Karpas-422 (cell line): ENCODE results near the gene FAT1. TPM values are rescaled to one million over a fixed set of nuclear protein-coding genes. Genes with fewer than 3 reads are reported as not detected.

Experiments used
- DNase-seq: peaks from one replicate; pipeline ENCODE4 v3.0.0-alpha.2; 2015
- H2AFZ ChIP-seq: fragments of 200-600 bp; sonication (generic); 2 replicates; pipeline ENCODE4 v1.6.1; 2014; ENCODE audit warnings: antibody characterized with exemption, low read length, mixed read lengths
- H3K27ac ChIP-seq: fragments of 200-600 bp; sonication (generic); 2 replicates; pipeline ENCODE4 v1.5.1; 2014; ENCODE audit warnings: mild to moderate bottlenecking, low read length, moderate library complexity
- H3K27me3 ChIP-seq: fragments of 200-600 bp; sonication (generic); 2 replicates; pipeline ENCODE4 v1.6.1; 2014; ENCODE audit warnings: low read length, mixed read lengths
- H3K36me3 ChIP-seq: fragments of 200-600 bp; sonication (generic); 2 replicates; pipeline ENCODE4 v1.6.1; 2014; ENCODE audit warnings: low read length, mixed read lengths; ENCODE audit not compliant: insufficient read depth
- H3K4me1 ChIP-seq: fragments of 200-600 bp; sonication (generic); 2 replicates; pipeline ENCODE4 v1.6.1; 2014; ENCODE audit warnings: mild to moderate bottlenecking, low read length, mixed read lengths
- H3K4me2 ChIP-seq: fragments of 200-600 bp; sonication (generic); 2 replicates; pipeline ENCODE4 v1.6.1; 2014; ENCODE audit warnings: low read length, low read depth, mild to moderate bottlenecking; ENCODE audit not compliant: poor library complexity, severe bottlenecking
- H3K4me3 ChIP-seq: fragments of 200-600 bp; sonication (generic); 2 replicates; pipeline ENCODE4 v1.5.1; 2014; ENCODE audit warnings: mild to moderate bottlenecking, antibody characterized with exemption, low read length, mixed read lengths
- H3K79me2 ChIP-seq: fragments of 200-600 bp; sonication (generic); 2 replicates; pipeline ENCODE4 v1.6.1; 2014; ENCODE audit warnings: mild to moderate bottlenecking, low read length, mixed read lengths
- H3K9ac ChIP-seq: fragments of 200-600 bp; sonication (generic); 2 replicates; pipeline ENCODE4 v1.6.0; 2014; ENCODE audit warnings: low read length
- H3K9me2 ChIP-seq: fragments of 200-600 bp; sonication (generic), shearing (Covaris generic); replicated peaks from 2 replicates; pipeline ENCODE4 v1.6.0; 2014; ENCODE audit warnings: mild to moderate bottlenecking, low read length, moderate library complexity; ENCODE audit not compliant: insufficient read depth
- H3K9me3 ChIP-seq: fragments of 300-700, 200-600 bp; sonication (generic); 2 replicates; pipeline ENCODE4 v1.6.1; 2014; ENCODE audit warnings: low read length, mixed read lengths
- H4K20me1 ChIP-seq: fragments of 200-600 bp; sonication (generic); 2 replicates; pipeline ENCODE4 v1.6.1; 2014; ENCODE audit warnings: mild to moderate bottlenecking, antibody characterized with exemption, low read length, low read depth; ENCODE audit not compliant: insufficient read depth
- total RNA-seq: library from RNA; depleted of rRNA; stranded (reverse); fragments of >200 nt; shearing (Covaris generic); gene quantifications from 2 replicates; pipeline ENCODE4 v1.2.3, GENCODE V29; 2014; ENCODE audit warnings: low replicate concordance

Gene FAT1
- total RNA-seq, 1 experiment from 2014 or later, result 0.15 TPM

DNA sequence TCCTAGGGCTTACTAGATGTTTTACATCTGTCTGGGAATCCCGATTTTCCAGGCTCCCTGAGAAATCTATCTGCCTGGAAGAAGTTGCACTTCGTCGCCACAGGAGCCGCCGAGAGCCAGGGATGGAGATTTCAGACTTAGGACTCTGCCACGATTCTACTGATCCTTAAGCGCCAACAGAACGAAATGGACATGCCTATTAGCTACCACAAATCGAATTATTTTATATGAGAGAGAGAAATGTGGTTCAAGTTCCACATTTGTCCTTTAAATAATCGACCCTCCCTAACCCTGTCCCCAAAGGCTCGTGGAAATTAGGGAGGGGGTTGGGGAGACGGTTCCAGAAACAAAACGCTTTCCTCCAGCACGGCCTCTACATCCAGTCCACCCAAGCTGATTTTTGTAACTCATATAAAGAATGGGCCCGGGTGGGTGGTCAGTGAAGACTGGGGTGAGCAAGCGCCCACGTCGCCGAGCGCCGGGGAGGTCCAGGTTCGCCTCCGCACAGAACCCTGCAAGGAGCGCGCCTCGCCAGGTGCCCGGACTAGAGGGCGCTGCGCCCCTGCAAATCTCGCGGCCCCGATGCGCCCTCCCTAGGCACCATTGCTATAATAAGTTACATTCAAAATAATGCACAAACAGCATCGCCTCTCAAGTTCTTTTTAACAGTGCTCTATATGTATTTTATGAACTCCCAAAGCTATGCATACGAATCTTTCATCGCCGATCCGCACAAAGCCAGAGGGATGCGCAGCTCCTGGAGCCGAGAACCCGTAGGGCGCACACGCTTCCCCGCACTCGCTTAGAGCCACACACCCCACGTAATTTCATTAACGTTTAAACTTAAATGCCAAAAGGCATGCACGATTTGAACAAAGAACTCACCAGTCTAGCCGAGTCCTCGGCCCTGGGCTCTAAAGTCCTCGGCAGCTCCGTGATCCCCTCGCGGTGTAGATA, 2.1 kb upstream of the FAT1 start:
- Histone ChIP-seq H3K27me3 (no peaks in the 10 kb centered on the region), H3K4me3 (no peak overlapping the region), H3K4me1 (no peaks in the 10 kb centered on the region), H3K9ac (no peak overlapping the region), H2AFZ (no peak overlapping the region), H3K9me2 (no peaks in the 10 kb centered on the region), H3K27ac (no peak overlapping the region), H3K4me2 (no peak overlapping the region), H3K9me3 (no peaks in the 10 kb centered on the region), H4K20me1 (no peaks in the 10 kb centered on the region), H3K79me2 (no peaks in the 10 kb centered on the region), H3K36me3 (no peaks in the 10 kb centered on the region)
- no peak for DNase-seq

DNA sequence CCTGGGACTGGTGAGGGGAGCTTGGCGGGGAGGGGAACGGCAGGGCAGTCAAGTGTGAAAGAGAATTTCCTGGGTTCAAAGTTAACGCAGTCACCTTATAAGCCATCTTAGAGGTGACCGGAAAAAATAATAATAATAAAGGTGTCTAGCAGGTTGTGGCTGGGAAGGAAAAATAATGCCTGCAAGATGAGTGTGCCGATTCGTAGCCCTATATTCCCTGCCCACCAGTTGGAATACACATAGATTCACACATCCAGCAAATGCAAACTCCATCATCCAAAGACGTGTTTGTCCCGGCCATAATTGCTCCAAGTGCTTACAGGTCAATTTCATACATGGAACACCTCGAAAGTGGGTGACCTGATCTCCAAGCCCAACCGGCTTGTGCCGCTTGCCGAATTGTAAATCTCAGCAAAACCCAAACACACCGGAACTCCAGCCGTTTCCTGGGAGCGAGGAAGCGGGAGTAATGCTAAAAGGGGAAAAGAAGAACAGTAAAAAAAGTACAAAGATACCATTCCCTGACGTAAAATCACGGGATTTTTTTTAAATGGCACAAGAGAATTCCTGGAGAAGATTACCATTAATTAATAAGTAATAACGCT, 1.3 kb upstream of the FAT1 start:
- no peak overlapping the region for H2AFZ ChIP-seq
- no peaks in the 10 kb centered on the region for H4K20me1 ChIP-seq
- no peak overlapping the region for H3K4me3 ChIP-seq
- no peak overlapping the region for H3K9ac ChIP-seq
- DNase-seq, result no peak
- no peaks in the 10 kb centered on the region for H3K4me1 ChIP-seq
- H3K4me2 ChIP-seq, result no peak overlapping the region
- H3K36me3 ChIP-seq, result no peaks in the 10 kb centered on the region
- no peaks in the 10 kb centered on the region for H3K9me2 ChIP-seq
- H3K9me3 ChIP-seq, result peaks cover 3% of the 10 kb centered on the region; the same call in 1 of the 2 replicates
- H3K79me2 ChIP-seq, result no peaks in the 10 kb centered on the region
- no peaks in the 10 kb centered on the region for H3K27me3 ChIP-seq
- H3K27ac ChIP-seq, result no peak overlapping the region

DNA sequence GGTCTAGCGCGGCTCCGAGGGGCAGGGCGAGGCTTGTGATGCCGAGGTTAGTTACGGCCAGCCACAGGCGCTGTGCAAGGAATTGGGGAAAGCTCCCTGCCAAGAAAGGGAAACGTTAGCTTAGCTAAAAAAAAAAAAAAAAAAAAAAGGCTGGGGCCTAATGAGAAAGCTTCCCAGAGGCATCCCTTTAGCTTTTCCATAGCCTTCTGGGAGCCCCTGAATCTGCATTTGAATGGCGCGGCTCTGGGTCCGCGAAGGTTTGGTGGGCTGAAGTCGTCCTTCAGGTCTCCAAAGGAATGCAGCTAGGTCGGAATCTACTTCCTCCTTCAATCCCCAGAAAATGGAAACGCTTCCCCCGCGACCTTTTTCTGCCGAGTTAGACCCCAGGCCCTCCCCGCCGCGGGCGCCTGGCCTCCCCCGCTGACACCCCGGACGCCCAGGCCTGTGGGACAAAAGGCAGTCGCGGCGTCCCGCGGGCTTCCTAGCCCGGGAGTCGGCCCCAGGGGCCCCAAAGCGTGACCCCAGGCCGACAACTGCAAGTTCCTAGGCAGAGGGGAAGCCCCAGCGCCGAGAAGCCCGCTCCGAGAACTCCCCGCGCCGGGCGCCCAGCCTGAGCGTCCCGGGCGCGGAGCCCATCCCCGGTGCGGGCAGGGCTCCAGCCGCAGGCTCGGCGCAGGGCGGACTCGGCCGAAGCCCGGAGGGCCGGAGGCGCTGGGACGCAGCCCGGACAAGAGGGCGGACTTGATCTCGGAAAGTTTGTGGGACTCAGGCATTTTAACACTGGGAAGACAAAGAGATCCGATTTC, 605 bp upstream of the FAT1 start:
- Histone ChIP-seq H2AFZ (no peak overlapping the region), H3K4me1 (no peaks in the 10 kb centered on the region), H3K9me2 (no peaks in the 10 kb centered on the region), H3K79me2 (no peaks in the 10 kb centered on the region), H3K27me3 (no peaks in the 10 kb centered on the region), H3K9ac (no peak overlapping the region), H3K27ac (no peak overlapping the region), H3K4me2 (no peak overlapping the region), H3K9me3 (peaks cover 6% of the 10 kb centered on the region; the same call in 1 of the 2 replicates), H3K4me3 (no peak overlapping the region), H3K36me3 (no peaks in the 10 kb centered on the region), H4K20me1 (no peaks in the 10 kb centered on the region)
- no peak for DNase-seq

DNA sequence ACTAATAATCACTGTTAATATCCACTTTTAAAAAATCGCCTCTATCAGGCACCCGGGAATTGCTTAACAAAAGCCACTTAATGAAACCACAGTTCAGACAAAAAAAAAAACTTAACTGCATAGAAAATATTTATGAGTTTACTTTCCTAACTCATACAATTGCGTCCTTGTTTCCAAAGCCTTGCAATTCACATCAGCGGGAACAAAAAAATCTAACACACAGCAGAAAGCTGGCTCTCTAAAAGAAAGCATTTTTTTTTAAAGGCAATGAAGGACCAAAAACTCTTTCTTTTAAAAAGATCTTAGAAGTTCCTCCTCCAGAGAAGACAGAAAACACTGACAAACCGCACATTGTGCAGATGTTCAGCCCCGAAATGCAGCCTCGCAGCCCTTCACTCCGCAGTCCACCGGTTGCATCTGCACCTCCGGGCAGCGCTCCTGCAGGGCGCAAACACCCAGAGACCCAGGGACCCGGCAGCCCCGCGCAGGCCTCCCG, 812 bp downstream of the FAT1 start:
- Histone ChIP-seq H3K79me2 (no peaks in the 10 kb centered on the region), H3K4me1 (no peaks in the 10 kb centered on the region), H3K9ac (no peak overlapping the region), H3K27me3 (no peaks in the 10 kb centered on the region), H3K4me2 (no peak overlapping the region), H2AFZ (no peak overlapping the region), H3K27ac (no peak overlapping the region), H3K9me3 (peaks cover 6% of the 10 kb centered on the region; the same call in 1 of the 2 replicates), H3K36me3 (no peaks in the 10 kb centered on the region), H3K9me2 (no peaks in the 10 kb centered on the region), H3K4me3 (no peak overlapping the region), H4K20me1 (no peaks in the 10 kb centered on the region)
- no peak for DNase-seq

DNA sequence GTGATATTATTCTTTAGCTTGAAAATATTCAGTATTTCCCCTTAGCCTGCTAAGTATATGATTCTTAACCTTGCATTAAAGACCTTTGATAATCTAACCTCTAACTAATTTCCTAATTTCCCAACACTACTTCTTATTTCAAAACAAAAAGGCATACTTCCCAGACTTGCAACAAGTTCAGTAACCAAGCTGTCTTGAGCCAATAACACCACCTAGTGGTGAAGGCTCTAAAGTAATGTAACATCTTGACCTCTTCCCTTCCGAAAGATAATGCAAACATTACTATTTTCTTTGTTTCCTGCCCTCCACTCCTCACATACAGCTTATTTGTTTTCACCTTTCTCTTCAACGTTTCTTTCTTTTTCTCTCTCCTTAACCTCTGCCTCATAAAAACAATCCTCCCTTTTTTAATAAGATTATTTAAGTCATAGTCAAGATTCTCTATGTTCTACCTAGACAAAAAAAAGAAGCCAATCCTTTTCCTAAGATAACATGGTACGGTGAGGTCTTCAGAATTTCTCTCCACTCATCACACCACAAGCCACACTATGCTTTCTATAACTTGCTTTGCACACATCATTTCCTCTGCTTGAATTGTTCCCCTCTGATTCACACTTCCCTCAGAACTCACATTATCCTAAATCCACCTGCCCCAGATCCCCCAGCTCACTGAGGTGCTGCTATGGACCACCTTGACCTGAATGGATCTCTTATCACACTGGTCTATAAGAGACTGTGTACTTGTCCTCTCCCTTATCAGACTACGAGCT, 3.5 kb downstream of the FAT1 start:
- no peak overlapping the region for H2AFZ ChIP-seq
- peak; percentile 66 for DNase-seq

DNA sequence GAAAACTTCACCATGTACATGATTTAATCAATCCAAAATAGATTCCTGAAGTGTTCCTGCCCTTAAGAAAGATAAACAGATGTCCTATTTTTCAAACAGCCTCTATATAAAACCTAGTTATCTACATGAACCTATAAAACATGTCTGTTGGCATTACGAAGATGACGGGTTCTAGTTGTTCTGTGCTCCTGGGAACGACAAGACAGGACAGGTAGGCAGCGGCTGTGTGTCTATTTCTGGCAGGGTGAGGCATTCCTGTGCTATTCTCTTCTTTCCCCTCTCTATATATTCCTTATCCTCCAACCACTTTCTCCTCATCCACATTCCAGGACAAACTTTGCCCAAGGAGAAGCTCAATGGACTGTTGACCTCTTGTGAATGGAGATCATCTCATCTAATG, 6.1 kb downstream of the FAT1 start:
- Histone ChIP-seq H3K4me3 (no peak overlapping the region), H3K9ac (no peak overlapping the region), H3K27me3 (no peaks in the 10 kb centered on the region), H3K9me3 (peaks cover 6% of the 10 kb centered on the region; the same call in 1 of the 2 replicates), H2AFZ (no peak overlapping the region), H3K79me2 (no peaks in the 10 kb centered on the region), H3K9me2 (no peaks in the 10 kb centered on the region), H3K27ac (no peak overlapping the region), H3K4me1 (no peaks in the 10 kb centered on the region), H4K20me1 (no peaks in the 10 kb centered on the region), H3K4me2 (no peak overlapping the region), H3K36me3 (no peaks in the 10 kb centered on the region)
- no peak for DNase-seq

More for the DNA sequence above, 3.5 kb downstream of the FAT1 start:
- H3K9ac ChIP-seq, result no peak overlapping the region
- no peak overlapping the region for H3K4me2 ChIP-seq
- H3K9me2 ChIP-seq, result no peaks in the 10 kb centered on the region
- H3K36me3 ChIP-seq, result no peaks in the 10 kb centered on the region
- H3K4me3 ChIP-seq, result no peak overlapping the region
- no peaks in the 10 kb centered on the region for H3K27me3 ChIP-seq
- no peak overlapping the region for H3K27ac ChIP-seq
- H4K20me1 ChIP-seq, result no peaks in the 10 kb centered on the region
- H3K9me3 ChIP-seq, result peaks cover 6% of the 10 kb centered on the region; the same call in 1 of the 2 replicates
- no peaks in the 10 kb centered on the region for H3K4me1 ChIP-seq
- no peaks in the 10 kb centered on the region for H3K79me2 ChIP-seq

DNA sequence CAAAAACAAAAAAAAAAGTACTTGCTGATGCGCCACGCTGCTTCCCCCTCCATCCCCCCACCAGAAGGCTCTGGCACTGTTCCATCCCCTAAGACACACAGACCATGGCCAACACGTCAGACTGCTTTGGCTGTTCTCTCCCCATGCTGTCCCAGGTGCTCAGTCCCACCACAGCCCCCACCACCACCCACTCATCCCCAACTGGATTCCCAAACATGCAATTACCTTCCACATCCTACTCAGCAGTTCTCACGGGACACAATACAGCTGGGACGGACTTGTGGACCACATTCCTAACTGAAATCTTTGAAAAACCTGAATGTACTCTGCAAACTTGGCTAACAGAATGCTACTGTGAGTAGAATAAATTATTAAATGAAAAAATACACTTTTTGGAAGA, 8.6 kb downstream of the FAT1 start:
- H3K9ac ChIP-seq, result no peak overlapping the region
- H3K9me2 ChIP-seq, result no peaks in the 10 kb centered on the region
- H3K27ac ChIP-seq, result no peak overlapping the region
- 0 out of 2 replicates have a peak, but pooled peaks cover 3% of the 10 kb centered on the region for H3K9me3 ChIP-seq
- no peaks in the 10 kb centered on the region for H3K4me1 ChIP-seq
- H3K79me2 ChIP-seq, result no peaks in the 10 kb centered on the region
- H3K36me3 ChIP-seq, result no peaks in the 10 kb centered on the region
- H3K4me2 ChIP-seq, result no peak overlapping the region
- no peaks in the 10 kb centered on the region for H4K20me1 ChIP-seq
- no peak for DNase-seq
- no peaks in the 10 kb centered on the region for H3K27me3 ChIP-seq
- H2AFZ ChIP-seq, result no peak overlapping the region
- H3K4me3 ChIP-seq, result no peak overlapping the region
